ENCODE results near the gene SETD2.

Gene SETD2

DNA sequence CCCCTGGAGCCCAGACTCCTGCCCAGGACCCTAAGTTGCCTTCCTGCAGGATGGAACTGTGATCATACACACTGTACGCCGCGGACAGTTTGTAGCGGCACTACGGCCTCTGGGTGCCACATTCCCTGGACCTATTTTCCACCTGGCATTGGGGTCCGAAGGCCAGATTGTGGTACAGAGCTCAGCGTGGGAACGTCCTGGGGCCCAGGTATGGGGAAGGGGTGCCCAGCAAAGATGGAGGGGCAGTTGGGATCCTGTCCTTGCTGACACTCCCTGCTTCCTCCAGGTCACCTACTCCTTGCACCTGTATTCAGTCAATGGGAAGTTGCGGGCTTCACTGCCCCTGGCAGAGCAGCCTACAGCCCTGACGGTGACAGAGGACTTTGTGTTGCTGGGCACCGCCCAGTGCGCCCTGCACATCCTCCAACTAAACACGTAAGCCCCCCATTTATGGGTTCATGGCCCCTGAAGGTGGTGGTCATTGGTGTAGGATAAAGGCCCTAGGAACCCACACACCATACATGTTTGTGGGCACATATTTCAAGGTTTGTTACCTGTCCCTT lies 155.6 kb downstream of the SETD2 start:
- Histone ChIP-seq H3K36me3 (ENCODE audit: insufficient read depth, low read length) (peaks cover 80% of the 10 kb centered on the region), H3K27ac (ENCODE audit: low read length) (peak overlapping the region; percentile 57), H3K9me3 (ENCODE audit: insufficient read depth, low read length, severe bottlenecking) (no peaks in the 10 kb centered on the region), H3K4me3 (ENCODE audit: low read depth in 1 of 2, low read length in 2 of 2) (no peak overlapping the region), H4K20me1 (ENCODE audit: insufficient read depth, low read length) (no peaks in the 10 kb centered on the region), H3K27me3 (ENCODE audit: insufficient read depth, low read length, poor library complexity) (no peaks in the 10 kb centered on the region), H2AFZ (ENCODE audit: low read depth, low read length) (no peak overlapping the region), H3K79me2 (ENCODE audit: insufficient read depth, low read length) (no peaks in the 10 kb centered on the region), H3K9ac (ENCODE audit: low read depth, low read length) (no peak overlapping the region), H3K4me1 (ENCODE audit: insufficient read depth, low read length) (peaks cover 7% of the 10 kb centered on the region), H3K4me2 (ENCODE audit: insufficient read depth, low read length) (no peak overlapping the region)
- TF ChIP-seq EZH2 (IDR thresholded peaks at IDR 0.05; ENCODE audit: borderline replicate concordance, low read depth, low read length, severe bottlenecking) (no peak), CTCF (IDR thresholded peaks at IDR 0.05; ENCODE audit: borderline replicate concordance, extremely low read depth, low read length, poor library complexity, severe bottlenecking) (no peak)
- ATAC-seq (ENCODE audit: insufficient read depth, low read depth) (no peak), DNase-seq (no peak)

GRCh38 chr3:47007482-47008233 lies 156.3 kb downstream of the SETD2 start:
- Histone ChIP-seq H3K79me2 (ENCODE audit: insufficient read depth, low read length) (no peaks in the 10 kb centered on the region), H3K27me3 (ENCODE audit: insufficient read depth, low read length, poor library complexity) (no peaks in the 10 kb centered on the region), H3K27ac (ENCODE audit: low read length) (peak overlapping the region; percentile 57), H3K9me3 (ENCODE audit: insufficient read depth, low read length, severe bottlenecking) (no peaks in the 10 kb centered on the region), H4K20me1 (ENCODE audit: insufficient read depth, low read length) (no peaks in the 10 kb centered on the region), H3K4me1 (ENCODE audit: insufficient read depth, low read length) (peaks cover 1% of the 10 kb centered on the region; the same call in 1 of the 2 replicates), H3K4me2 (ENCODE audit: insufficient read depth, low read length) (no peak overlapping the region), H3K4me3 (ENCODE audit: low read depth in 1 of 2, low read length in 2 of 2) (no peak overlapping the region), H3K36me3 (ENCODE audit: insufficient read depth, low read length) (peaks cover 80% of the 10 kb centered on the region), H3K9ac (ENCODE audit: low read depth, low read length) (no peak overlapping the region), H2AFZ (ENCODE audit: low read depth, low read length) (no peak overlapping the region)
- ATAC-seq (ENCODE audit: insufficient read depth, low read depth) (no peak), DNase-seq (no peak)
- TF ChIP-seq CTCF (IDR thresholded peaks at IDR 0.05; ENCODE audit: borderline replicate concordance, extremely low read depth, low read length, poor library complexity, severe bottlenecking) (no peak), EZH2 (IDR thresholded peaks at IDR 0.05; ENCODE audit: borderline replicate concordance, low read depth, low read length, severe bottlenecking) (no peak)

- H3K9me3 ChIP-seq (ENCODE audit: insufficient read depth, low read length, severe bottlenecking): no peaks in the 10 kb centered on the region
- no peak overlapping the region for H3K9ac ChIP-seq (ENCODE audit: low read depth, low read length)
- H4K20me1 ChIP-seq (ENCODE audit: insufficient read depth, low read length): no peaks in the 10 kb centered on the region
- peak overlapping the region; percentile 44 for H3K27ac ChIP-seq (ENCODE audit: low read length)
- H3K4me3 ChIP-seq (ENCODE audit: low read depth in 1 of 2, low read length in 2 of 2): no peak overlapping the region
- ATAC-seq (ENCODE audit: insufficient read depth, low read depth): no peak
- no peaks in the 10 kb centered on the region for H3K79me2 ChIP-seq (ENCODE audit: insufficient read depth, low read length)
- peaks cover 85% of the 10 kb centered on the region for H3K36me3 ChIP-seq (ENCODE audit: insufficient read depth, low read length)
- H2AFZ ChIP-seq (ENCODE audit: low read depth, low read length): no peak overlapping the region
- no peaks in the 10 kb centered on the region for H3K27me3 ChIP-seq (ENCODE audit: insufficient read depth, low read length, poor library complexity)
- no peaks in the 10 kb centered on the region for H3K4me1 ChIP-seq (ENCODE audit: insufficient read depth, low read length)
- DNase-seq: no peak
- TF ChIP-seq EZH2 (IDR thresholded peaks at IDR 0.05; ENCODE audit: borderline replicate concordance, low read depth, low read length, severe bottlenecking) (no peak), CTCF (IDR thresholded peaks at IDR 0.05; ENCODE audit: borderline replicate concordance, extremely low read depth, low read length, poor library complexity, severe bottlenecking) (no peak)
- no peak overlapping the region for H3K4me2 ChIP-seq (ENCODE audit: insufficient read depth, low read length)
Observed at GRCh38 chr3:47007001-47007400, 156.9 kb downstream of the SETD2 start.

All from DND-41 (cell line).